ENCODE measurements around the gene ZNF575. TPM values are rescaled to one million over a fixed set of nuclear protein-coding genes. Genes with fewer than 3 reads are reported as not detected.
"Not testable (repeated sequence)": the region's sequence is repeated elsewhere in the genome, so short reads cannot be mapped to it uniquely, and the experiment has no call there.

Gene ZNF575
- total RNA-seq, 1 donor from 2014 or later, result 1.5 TPM

DNA sequence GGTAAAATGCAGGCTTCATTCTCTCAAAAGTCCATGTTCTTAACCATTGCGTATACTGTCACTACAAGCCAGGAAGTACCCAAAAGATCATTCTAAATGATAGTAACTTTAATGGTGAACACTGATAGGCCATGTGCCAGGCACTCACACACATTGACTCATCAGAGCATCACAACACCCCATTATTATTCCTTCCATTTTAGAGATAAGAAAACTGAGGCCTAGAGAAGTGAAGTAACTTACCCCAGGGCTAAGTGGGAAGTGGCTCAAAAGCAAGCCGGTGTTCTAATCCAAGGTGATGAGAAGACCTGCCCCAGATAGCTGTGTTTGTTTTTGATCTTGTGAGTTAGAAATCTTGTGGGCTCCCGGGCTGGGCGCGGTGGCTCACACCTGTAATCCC lies 27.0 kb upstream of the ZNF575 start:
- ATAC-seq (ENCODE audit: poor library complexity) (no peak), DNase-seq (no peak)
- intact Hi-C loops (cut with DNase I), result no loop called here

DNA sequence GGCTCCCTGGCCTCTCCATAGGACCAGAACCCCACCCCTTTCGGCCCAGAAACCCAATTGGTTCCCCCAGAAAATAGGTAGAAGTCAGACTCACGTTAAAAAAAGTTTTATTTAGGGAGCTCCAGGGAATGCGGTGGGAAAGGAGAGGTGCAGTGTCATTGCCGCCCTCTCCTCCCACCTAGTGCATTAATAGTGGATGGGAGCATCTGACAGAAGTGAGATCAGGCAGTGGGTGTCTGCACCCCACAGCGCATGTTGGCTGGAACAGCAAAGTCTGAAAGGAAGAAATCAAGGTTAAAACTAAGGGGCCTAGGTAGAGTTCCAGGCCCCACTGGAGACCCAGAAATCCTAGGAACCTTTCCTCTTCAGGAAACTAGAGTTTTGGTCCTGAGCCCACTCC lies 26.4 kb upstream of the ZNF575 start:
- intact Hi-C loops (cut with DNase I), result no loop called here
- DNase-seq, result no peak
- ATAC-seq (ENCODE audit: poor library complexity), result no peak

DNA sequence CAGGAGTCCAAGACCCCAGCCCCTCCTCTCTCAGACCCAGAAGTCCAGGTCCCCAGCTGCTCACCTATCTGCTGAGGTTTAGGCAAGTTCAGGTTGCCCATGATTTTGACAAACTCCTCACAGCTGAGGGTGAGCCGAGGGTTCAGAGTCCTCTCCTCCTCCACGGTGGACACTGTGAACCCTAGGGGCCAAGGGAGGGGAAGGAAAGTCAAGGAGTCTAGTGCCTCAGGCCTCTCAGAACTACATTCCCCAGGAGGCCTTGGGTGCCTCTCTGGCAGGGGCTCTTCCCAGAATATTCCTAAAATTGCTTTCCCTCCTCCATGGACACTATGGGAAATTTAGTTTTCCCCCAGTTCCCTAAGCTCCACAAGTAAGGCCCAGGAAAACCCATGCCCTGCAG lies 25.1 kb upstream of the ZNF575 start:
- intact Hi-C loops (cut with DNase I), result no loop called here
- ATAC-seq (ENCODE audit: poor library complexity) (no peak), DNase-seq (no peak)

DNA sequence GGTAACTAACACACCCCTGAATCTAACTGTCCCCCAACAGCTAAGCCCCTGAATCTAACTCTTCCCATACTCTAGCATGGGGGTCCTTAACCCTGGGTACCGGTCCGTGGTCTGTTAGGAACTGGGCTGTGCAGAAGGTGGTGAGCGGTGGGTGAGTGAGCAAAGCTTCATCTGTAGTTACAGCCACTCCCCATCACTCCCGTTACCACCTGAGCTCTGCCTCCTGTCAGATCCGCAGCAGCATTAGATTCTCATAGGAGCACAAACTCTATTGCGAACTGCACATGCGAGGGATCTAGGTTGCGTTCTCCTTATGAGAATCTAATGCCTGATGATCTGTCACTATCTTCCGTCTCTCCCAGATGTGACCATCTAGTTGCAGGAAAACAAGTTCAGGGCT lies 22.3 kb upstream of the ZNF575 start:
- intact Hi-C loops (cut with DNase I), result no loop called here
- no peak for ATAC-seq (ENCODE audit: poor library complexity)
- DNase-seq, result no peak

DNA sequence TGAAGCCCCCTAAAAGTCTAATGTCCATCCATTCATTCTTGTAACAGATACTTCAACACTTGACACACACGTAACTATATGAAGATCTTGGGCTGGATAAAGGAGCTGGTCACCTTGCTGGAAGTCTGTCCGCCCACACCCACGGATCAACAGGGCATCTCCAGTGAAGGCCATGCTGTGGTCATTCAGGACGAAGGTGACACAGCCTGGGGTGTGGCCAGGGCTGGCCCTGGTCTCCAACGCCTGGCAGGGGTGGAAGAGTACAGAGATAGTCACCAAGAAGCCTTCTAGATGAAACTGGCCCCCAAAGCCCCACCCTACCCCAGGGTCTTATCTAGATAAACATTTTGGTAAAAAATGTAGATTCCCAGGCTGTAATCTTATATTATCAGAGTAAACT lies 21.7 kb upstream of the ZNF575 start:
- intact Hi-C loops (cut with DNase I), result no loop called here
- ATAC-seq (ENCODE audit: poor library complexity), result no peak

DNA sequence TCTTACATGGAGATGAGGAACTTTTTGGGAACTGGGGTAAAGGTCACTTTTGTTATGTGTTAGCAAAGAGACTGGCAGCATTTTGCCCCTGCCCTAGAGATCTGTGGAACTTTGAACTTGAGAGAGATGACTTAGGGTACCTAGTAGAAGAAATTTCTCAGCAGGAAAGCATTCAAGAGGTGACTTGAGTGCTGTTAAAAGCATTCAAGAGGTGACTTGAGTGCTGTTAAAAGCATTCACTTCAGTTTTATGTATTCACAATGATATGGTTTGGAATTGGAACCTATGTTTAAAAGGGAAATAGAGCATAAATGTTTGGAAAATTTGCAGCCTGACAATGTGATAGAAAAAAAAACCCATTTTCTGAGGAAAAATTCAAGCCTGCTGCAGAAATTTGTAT lies 20.6 kb upstream of the ZNF575 start:
- DNase-seq; intact Hi-C loops (cut with DNase I); ATAC-seq (ENCODE audit: poor library complexity): not testable (repeated sequence)

More for the DNA sequence above, 21.7 kb upstream of the ZNF575 start:
- no peak for DNase-seq

DNA sequence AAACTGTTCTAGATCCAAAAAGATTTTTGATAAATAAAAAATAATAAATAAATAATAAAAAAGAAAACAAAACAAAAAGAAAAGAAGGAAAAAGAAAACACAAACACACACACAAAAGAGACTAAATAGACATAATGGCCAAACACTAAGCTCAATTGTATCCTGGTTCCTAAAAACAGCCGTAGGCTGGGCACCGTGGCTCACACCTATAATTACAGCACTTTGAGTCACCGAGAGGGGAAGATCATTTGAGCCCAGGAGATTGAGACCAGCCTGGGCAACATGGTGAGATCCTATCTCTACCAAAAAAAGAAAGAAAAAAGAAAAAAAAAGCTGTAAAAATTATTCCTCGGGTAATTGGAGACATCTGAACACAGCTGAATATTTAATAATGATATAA lies 14.9 kb upstream of the ZNF575 start:
- no peak for DNase-seq
- intact Hi-C loops (cut with DNase I), result loop anchor here (2.0 kb wide), 1 partner anchor 71 kb away; no protein-coding TSS in a partner anchor
- no peak for ATAC-seq (ENCODE audit: poor library complexity)

DNA sequence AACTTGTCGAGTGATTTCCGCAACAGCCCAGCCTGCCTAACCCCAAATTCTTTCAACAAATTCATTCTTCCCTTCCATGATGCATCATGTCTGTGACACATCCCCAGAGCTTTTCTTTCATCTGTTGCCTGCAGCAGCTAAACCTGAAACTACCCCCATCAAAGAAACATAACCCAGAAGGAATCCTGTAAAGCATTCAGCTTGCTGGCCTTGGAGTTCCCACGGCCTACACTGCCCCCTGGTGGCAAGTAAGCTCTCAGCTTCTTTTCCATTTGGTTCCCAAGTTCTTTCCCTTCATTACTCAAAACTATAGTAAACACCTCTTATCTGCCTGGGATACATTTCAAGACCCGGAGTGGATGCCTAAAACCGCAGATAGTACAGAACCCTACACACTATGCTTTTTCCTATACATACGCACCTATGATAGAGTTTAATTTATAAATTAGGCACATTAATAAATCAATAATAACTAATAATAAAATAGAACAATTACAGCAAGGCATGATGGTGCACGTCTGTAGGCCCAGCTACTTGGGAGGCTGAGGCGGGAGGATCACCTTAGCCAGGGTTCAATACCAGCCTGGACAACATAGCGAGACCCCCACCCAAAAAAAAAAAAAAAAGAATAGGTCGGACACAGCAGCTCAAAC lies 13.4 kb upstream of the ZNF575 start:
- DNase-seq, result peak; percentile 82
- intact Hi-C loops (cut with DNase I), result loop anchor here (2.0 kb wide), 1 partner anchor 73 kb away; no protein-coding TSS in a partner anchor
- peak; percentile 74 for ATAC-seq (ENCODE audit: poor library complexity)

DNA sequence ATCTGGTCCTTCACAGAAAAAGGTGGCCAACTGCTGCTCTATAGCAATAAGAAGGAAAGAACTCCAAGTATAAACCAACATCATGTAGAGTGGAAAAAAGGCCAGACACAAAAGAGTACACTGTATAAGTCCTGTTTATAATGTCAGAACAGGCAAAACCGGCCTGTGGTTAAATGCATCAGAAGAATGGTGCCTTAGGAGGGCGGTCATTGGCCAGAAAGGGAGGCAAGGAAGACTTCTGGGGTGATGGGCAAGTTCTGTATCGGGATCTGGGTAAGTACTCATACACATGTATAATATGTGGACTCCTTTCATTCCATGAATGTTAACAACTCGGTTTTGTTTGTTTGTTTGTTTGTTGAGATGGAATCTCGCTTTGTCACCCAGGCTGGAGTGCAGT lies 10.1 kb upstream of the ZNF575 start:
- intact Hi-C loops (cut with DNase I), result no loop called here
- no peak for DNase-seq
- no peak for ATAC-seq (ENCODE audit: poor library complexity)

DNA sequence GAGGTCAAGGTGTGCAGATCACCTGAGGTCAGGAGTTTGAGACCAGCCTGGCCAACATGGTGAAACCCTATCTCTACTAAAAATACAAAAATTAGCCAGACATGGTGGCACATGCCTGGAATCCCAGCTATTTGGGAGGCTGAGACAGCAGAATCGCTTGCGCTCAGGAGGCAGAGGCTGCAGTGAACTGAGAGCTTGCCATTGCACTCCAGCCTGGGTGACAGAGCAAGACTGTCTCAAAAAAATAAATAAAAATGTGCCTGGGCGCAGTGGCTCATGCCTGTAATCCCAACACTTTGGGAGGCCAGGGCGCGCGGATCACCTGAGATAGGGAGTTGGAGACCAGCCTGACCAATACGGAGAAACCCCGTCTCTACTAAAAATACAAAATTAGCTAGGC lies 9.3 kb upstream of the ZNF575 start:
- intact Hi-C loops (cut with DNase I); DNase-seq; ATAC-seq (ENCODE audit: poor library complexity): not testable (repeated sequence)

DNA sequence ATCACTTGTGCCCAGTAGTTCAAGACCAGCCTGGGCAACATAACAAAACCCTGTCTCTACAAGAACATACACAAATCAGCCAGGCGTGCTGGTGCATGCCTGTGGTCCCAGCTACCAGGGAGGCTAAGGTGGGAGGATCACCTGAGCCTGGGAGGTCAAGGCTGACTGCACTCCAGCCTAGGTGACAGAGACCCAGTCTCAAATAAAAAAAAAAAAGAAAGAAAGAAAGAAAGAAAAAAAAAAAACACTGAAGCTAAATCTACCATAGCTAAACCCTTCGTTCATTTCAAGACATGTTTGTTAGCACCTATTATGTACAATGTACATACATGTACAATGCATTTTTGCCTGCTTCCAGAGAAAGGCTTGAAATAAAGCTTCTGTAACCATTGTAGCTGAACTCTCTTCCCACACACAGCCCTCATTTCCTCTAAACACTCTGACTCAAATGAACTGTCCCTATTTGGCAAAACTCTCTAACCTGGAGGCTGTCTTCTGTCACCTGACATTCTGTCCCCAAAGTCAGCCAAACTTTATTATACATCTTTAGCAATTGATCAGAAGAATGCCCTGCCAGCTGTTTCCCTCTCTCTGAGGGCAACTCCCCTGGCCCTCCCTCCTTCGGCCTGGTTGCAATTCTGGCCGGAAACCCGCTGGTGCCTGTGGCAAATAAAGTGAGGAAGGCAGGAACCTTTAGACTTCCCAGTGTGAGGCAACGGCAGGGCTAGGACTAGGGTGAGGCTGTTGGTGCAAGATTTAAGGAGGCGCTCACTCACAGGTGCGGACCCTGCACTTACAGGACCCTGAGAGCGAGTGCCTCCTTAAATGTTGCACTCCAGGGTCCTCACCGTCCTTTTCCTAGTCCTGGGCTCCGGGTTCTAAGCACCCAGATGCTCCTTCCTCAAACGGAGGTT lies 7.8 kb upstream of the ZNF575 start:
- intact Hi-C loops (cut with DNase I), result no loop called here
- DNase-seq (peak; percentile 67), ATAC-seq (ENCODE audit: poor library complexity) (peak; percentile 33)

DNA sequence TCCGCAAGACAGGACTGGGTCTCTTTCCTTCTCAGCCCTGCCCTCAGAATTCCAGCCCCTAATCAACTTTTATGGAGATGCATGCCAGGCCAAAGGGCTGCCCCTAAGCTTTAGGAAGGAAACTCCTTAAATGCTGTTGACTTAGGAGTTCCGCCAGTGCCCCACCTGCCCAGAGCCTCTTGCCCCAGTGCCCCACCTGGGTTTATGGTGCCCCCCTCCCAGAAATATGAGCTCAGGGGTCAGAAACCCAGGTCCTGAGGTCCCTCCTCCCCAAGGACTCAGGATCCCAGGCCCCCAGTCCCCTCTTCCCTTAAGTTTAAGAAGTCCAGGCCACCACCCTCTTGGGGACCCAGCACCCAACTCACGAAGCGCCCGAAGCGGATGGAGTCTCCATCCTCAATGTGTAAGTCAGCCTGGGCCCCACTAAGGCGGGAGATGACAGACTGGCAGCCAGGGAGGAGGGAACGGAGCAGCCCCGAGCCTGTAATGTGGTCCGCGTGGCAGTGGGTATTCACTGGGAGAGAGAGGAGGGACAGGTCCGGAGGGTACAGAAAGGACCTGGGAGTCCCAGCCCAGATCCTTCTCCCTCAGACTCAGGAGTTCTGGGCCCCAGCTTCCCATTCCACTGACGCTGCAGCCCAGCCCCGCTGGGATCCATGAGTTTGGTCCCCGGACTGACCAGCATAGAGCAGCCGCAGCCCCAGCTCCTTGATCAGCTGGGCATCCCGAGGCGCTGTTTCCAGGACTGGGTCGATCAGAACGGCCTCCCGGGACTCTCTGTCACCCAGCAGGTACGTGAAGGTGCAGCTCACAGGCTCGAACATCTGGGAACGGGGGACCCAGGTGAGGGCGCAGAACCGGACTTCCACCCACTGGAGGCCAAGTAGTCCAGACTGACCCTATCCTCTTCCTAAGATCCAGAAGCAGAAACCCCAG lies 6.9 kb upstream of the ZNF575 start:
- ATAC-seq (ENCODE audit: poor library complexity) (peak; percentile 19), DNase-seq (no peak)
- intact Hi-C loops (cut with DNase I), result no loop called here

DNA sequence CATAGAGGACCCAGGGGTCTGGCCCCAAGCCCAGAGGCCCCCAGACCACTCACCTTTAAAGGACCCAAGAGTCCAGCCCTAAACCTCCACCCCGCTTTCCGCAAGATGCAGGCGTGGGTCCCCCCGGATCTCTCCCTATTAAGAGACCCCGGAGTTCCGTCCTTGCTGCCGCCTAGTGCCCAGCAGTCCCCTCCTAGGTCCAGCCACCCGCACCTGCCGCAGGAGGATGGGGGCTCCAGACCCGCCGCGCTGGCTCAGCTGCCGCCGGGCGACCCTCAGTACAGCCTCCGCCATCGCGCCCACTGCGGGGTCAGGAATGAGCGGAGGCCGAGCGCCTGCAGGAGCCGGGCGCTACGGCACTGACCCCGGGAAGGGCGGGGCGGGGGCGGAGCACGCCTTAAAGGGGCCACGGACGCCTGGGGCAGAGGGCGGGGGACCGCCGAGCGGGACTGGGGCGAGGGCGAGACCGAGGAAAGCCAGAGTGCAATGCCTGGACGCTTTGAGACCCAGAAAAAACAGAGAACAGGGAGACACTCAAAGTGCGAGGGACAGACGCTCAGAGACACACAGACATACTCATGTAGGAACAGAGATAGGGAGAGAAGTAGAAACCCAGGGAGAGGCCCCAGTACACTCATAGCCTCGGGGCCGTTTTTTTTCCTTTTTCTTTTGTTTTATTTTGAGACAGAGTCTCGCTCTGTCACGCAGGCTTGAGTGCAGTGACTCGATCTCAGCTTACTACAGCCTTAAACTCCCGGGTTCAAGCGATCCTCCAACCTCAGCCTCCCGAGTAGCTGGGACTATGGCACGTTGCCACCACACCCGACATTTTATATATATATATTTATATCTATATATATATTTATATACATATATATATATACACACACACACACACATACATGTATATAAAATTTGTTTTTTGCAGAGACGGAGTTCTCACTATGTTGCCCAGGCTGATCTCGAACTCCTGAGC lies 5.8 kb upstream of the ZNF575 start, which contains the start of gene ETHE1:
ETHE1 (minus strand) TSS at position 318 of the 976 bp plus-strand sequence; CDS start at position 294, 24 bp downstream.
- intact Hi-C loops (cut with DNase I), result no loop called here
- peak; percentile 92 for DNase-seq
- peak; percentile 96 for ATAC-seq (ENCODE audit: poor library complexity)

DNA sequence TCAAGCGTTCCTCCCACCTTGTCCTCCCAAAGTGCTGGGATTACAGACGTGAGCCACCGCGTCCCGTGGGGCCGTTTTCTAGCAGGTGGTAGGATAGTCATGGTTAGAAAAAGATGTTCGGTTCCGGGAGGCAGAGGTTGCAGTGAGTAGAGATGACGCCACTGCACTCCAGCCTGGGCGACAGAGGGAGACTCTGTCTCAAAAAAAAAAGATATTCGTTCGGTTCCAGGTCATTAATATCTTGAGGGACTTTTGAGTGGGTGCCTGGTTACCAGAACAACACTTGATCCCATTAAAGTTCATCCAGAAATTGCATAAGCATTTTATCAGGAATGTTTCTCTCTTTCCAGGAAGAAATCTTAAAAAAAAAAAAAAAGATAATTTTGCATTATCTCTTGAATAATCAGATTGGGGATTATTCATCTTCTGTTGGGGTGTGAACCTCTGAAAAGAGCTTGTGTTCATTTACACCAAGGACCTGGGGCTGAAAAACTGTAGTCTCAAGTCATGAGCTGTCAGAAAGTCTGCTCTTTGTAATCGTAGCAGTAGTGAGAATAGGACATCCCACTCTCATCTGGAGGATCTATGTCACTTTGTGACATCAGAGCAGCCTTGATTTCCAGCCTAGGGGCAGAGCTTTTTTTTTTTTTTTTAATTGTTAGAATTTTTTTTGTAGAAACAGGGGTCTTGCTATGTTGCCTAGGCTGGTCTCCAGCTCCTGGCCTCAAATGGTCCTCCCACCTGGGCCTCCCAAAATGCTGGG lies 4.9 kb upstream of the ZNF575 start:
- ATAC-seq (ENCODE audit: poor library complexity) (peak; percentile 17), DNase-seq (peak; percentile 53)
- intact Hi-C loops (cut with DNase I), result no loop called here

DNA sequence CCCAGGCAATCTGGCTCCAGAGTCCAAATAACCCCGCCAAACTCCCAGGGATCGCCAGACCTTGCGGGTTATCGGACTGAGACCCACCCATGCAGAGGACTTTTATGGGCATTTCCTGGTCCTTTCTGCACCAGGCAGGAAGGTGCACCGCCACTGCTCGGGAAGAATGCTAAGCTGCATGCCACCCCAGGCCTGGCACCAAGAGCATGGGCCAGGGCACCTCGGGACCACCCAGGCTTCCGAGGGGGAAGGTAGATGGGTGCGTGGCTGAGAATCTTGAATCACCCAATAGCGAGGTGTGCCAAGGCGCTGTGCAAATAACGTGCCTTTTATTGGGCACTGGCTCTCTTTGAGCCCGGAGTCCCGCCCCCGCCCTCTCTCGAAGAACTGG lies 422 bp upstream of the ZNF575 start:
- DNase-seq, result peak; percentile 76
- intact Hi-C loops (cut with DNase I), result no loop called here
- ATAC-seq (ENCODE audit: poor library complexity), result peak; percentile 7

DNA sequence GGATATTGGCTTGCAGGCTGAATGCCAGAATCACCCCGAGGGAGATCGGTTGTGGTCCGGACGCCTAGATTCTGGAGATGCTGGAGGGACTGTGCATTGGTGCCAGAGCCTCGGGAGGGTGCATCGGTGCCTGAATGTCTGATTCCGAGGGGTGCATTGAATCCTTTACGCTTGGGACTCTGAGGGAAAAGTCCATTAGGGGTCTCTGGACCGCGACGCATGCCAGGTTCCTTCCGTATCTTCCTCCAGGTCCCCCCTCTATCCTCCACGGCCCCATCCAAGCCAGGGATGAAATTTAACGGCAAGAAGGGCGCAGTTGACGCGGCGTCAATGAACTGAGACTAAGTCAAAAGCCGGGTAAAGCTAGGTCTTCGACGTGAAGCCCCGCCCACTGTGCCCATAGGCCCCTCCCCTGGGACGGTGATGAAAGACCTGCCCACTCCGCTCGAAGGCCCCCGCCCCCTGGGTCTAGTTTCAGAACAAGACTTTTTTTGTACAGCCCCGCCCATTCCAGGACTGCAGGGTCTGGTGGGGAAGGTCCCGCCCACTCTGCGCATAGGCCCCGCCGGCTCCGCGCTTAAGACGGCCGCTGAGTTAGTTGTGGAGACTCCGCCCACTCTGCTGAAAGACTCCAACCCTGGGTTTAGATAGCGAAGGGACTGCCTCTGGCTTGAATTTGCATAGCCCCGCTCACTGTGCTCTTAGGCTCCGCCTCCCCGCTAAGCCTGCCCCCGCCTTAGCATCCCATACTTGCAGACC lies 737 bp downstream of the ZNF575 start:
- ATAC-seq (ENCODE audit: poor library complexity) (peak; percentile 88), DNase-seq (peak; percentile 99)
- intact Hi-C loops (cut with DNase I), result no loop called here

Measured in Right ventricle myocardium superior (tissue), 1 donor.